ENCODE measurements around the gene ZMIZ1. TPM values are rescaled to one million over a fixed set of nuclear protein-coding genes. Genes with fewer than 3 reads are reported as not detected.

The ZMIZ1 gene
- total and polyA plus RNA-seq, 2 experiments from 2014 or later, result 9.2 to 30.9 TPM

DNA sequence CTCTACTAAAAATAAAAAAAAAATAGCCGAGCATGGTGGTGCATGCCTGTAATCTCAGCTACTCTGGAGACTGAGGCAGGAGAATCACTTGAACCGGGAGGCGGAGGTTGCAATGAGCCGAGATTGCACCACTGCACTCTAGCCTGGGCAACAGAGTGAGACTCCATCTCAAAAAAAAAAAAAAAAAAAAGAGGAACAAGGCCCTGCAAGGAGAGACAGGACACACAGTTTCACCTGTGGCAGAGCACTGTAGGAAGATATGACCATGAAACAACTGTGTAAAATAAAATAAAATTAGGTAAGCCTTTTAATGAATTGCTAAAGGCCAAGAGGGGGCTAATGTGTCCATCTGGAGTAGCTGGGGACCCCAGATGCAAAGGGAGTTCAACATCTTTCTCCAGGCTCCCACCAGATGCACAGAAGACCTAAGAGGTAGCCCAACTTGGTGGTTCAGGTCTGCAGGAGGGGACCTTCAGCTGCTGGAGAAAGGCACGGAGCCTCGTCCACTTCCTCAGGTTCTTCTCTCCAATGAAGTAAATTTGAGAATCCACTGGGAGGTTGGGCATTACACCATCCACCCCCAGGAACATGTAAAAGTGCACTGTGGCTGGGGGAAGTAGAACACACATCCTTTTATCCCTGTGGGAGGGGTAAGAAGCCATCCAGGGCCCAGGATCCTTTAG, 291.2 kb downstream of the ZMIZ1 start:
- TF ChIP-seq JUNB (IDR thresholded peaks at IDR 0.05; ENCODE audit: unreplicated experiment), result no peak
- no peak for TF ChIP-seq EZH2 (IDR thresholded peaks at IDR 0.05; ENCODE audit: low read depth, unreplicated experiment)
- TF ChIP-seq, protein P1, sequence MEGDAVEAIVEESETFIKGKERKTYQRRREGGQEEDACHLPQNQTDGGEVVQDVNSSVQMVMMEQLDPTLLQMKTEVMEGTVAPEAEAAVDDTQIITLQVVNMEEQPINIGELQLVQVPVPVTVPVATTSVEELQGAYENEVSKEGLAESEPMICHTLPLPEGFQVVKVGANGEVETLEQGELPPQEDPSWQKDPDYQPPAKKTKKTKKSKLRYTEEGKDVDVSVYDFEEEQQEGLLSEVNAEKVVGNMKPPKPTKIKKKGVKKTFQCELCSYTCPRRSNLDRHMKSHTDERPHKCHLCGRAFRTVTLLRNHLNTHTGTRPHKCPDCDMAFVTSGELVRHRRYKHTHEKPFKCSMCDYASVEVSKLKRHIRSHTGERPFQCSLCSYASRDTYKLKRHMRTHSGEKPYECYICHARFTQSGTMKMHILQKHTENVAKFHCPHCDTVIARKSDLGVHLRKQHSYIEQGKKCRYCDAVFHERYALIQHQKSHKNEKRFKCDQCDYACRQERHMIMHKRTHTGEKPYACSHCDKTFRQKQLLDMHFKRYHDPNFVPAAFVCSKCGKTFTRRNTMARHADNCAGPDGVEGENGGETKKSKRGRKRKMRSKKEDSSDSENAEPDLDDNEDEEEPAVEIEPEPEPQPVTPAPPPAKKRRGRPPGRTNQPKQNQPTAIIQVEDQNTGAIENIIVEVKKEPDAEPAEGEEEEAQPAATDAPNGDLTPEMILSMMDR (conservative IDR thresholded peaks at IDR 0.05; ENCODE audit: low read depth in 2 of 2), result no peak
- TF ChIP-seq ZNF114 (CRISPR knock-in tag; IDR thresholded peaks at IDR 0.05), result no peak
- TF ChIP-seq POLR2AphosphoS5 (IDR thresholded peaks at IDR 0.05; ENCODE audit: low read depth), result no peak
- TF ChIP-seq EZH2phosphoT487 (IDR thresholded peaks at IDR 0.05; ENCODE audit: unreplicated experiment), result no peak
- no peak for TF ChIP-seq REST (IDR thresholded peaks at IDR 0.05; ENCODE audit: unreplicated experiment)
- TF ChIP-seq, protein P2, sequence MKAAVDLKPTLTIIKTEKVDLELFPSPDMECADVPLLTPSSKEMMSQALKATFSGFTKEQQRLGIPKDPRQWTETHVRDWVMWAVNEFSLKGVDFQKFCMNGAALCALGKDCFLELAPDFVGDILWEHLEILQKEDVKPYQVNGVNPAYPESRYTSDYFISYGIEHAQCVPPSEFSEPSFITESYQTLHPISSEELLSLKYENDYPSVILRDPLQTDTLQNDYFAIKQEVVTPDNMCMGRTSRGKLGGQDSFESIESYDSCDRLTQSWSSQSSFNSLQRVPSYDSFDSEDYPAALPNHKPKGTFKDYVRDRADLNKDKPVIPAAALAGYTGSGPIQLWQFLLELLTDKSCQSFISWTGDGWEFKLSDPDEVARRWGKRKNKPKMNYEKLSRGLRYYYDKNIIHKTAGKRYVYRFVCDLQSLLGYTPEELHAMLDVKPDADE (IDR thresholded peaks at IDR 0.05), result no peak
- no peak for TF ChIP-seq NANOG (IDR thresholded peaks at IDR 0.05; ENCODE audit: borderline replicate concordance)
- TF ChIP-seq CREB1 (CRISPR knock-in tag; IDR thresholded peaks at IDR 0.05; ENCODE audit: low read depth), result no peak
- TF ChIP-seq ZNF331 (CRISPR knock-in tag; IDR thresholded peaks at IDR 0.05; ENCODE audit: low read depth), result no peak
- TF ChIP-seq ZNF462 (CRISPR knock-in tag; IDR thresholded peaks at IDR 0.05), result no peak
- no peak for TF ChIP-seq STAT1 (IDR thresholded peaks at IDR 0.05; ENCODE audit: unreplicated experiment)
- Histone ChIP-seq H3K27ac (ENCODE audit: low read depth) (no peak overlapping the region), H3K4me1 (ENCODE audit: insufficient read depth) (no peaks in the 10 kb centered on the region), H3K4me3 (no peak overlapping the region), H3K36me3 (ENCODE audit: insufficient read depth) (no peaks in the 10 kb centered on the region), H4K20me1 (replicated peaks; ENCODE audit: insufficient read depth) (peaks cover 8% of the 10 kb centered on the region; the same call in 1 of the 2 replicates), H3K4me2 (no peak overlapping the region), H3K27me3 (ENCODE audit: insufficient read depth) (no peaks in the 10 kb centered on the region), H3F3A (replicated peaks; ENCODE audit: low read depth) (no peaks in the 10 kb centered on the region), H3K9me2 (ENCODE audit: insufficient read depth) (no peaks in the 10 kb centered on the region), H2AFZ (no peak overlapping the region), H3K79me2 (replicated peaks; ENCODE audit: insufficient read depth) (no peaks in the 10 kb centered on the region)
- no peaks in the 10 kb centered on the region for H3K4me1 Mint-ChIP-seq
- H3K36me3 Mint-ChIP-seq (ENCODE audit: low read depth), result peaks cover 23% of the 10 kb centered on the region; the same call in 2 of the 3 replicates
- ATAC-seq, result no peak
- no peak overlapping the region for H3K4me3 Mint-ChIP-seq
- H3K27me3 Mint-ChIP-seq (ENCODE audit: insufficient read depth, low read depth, poor library complexity), result peaks cover 5% of the 10 kb centered on the region
- DNase-seq (ENCODE audit: low spot score), result no peak
- no peaks in the 10 kb centered on the region; the same call in 2 of the 3 replicates for H3K9me3 Mint-ChIP-seq
- no peak overlapping the region for H3K27ac Mint-ChIP-seq

Measured in GM23338 (cell line).